ENCODE measurements around the gene LRRC32. TPM values are rescaled to one million over a fixed set of nuclear protein-coding genes. Genes with fewer than 3 reads are reported as not detected.
A peak's percentile ranks its signal among the peaks of the same experiment; 100 is the strongest.

Gene LRRC32
- total and polyA plus RNA-seq, 12 donors, result 20.9 to 389 (median 92.6) TPM

- H3K9me3 ChIP-seq (replicated peaks in 1 of 3), result no peaks in the 10 kb centered on the region
- WGBS, 4 donors, result 85 to 93% (median 88%) methylated on average over 3 to 12 of the region's 12 CpGs
- no peak overlapping the region for H3K27ac ChIP-seq
- no peaks in the 10 kb centered on the region for H3K27me3 ChIP-seq
- no peaks in the 10 kb centered on the region for H3K36me3 ChIP-seq (replicated peaks in 1 of 2)
- TF ChIP-seq CTCF (IDR thresholded peaks at IDR 0.05) (no peak), POLR2A (IDR thresholded peaks at IDR 0.05) (no peak)
- H3K4me1 ChIP-seq (replicated peaks in 1 of 2), result no peaks in the 10 kb centered on the region
- intact Hi-C loops (cut with DNase I), result no loop called here
- no peak overlapping the region for H3K4me3 ChIP-seq
- DNase-seq, result peak in 2 of 7 donors; percentile 28 to 37
These were observed 47.2 kb downstream of the LRRC32 start for GRCh38 chr11:76623171-76623883.

GRCh38 chr11:76622493-76623094 lies 48.0 kb downstream of the LRRC32 start:
- intact Hi-C loops (cut with DNase I), result no loop called here
- Histone ChIP-seq H3K27ac (no peak overlapping the region), H3K27me3 (no peaks in the 10 kb centered on the region), H3K4me3 (no peak overlapping the region), H3K4me1 (replicated peaks in 1 of 2) (no peaks in the 10 kb centered on the region), H3K9me3 (replicated peaks in 1 of 3) (no peaks in the 10 kb centered on the region), H3K36me3 (replicated peaks in 1 of 2) (no peaks in the 10 kb centered on the region)
- 82 to 91% (median 89%) methylated on average over 5 of the region's 5 CpGs for WGBS, 4 donors
- no peak for TF ChIP-seq POLR2A (IDR thresholded peaks at IDR 0.05)
- peak in 2 of 7 donors; percentile 16 to 35 for DNase-seq

- H3K36me3 ChIP-seq (replicated peaks in 1 of 2), result no peaks in the 10 kb centered on the region
- DNase-seq, result peak in 1 of 7 donors; percentile 39
- TF ChIP-seq CTCF (IDR thresholded peaks at IDR 0.05) (no peak), POLR2A (IDR thresholded peaks at IDR 0.05) (no peak)
- no peak overlapping the region for H3K4me3 ChIP-seq
- no peaks in the 10 kb centered on the region for H3K27me3 ChIP-seq
- WGBS, 4 donors, result 75 to 78% (median 76%) methylated on average over 6 to 7 of the region's 7 CpGs
- no peaks in the 10 kb centered on the region for H3K4me1 ChIP-seq (replicated peaks in 1 of 2)
- no peak overlapping the region for H3K27ac ChIP-seq
- intact Hi-C loops (cut with DNase I), result no loop called here
- H3K9me3 ChIP-seq (replicated peaks in 1 of 3), result no peaks in the 10 kb centered on the region
These were observed 48.7 kb downstream of the LRRC32 start for GRCh38 chr11:76621868-76622267.

DNA sequence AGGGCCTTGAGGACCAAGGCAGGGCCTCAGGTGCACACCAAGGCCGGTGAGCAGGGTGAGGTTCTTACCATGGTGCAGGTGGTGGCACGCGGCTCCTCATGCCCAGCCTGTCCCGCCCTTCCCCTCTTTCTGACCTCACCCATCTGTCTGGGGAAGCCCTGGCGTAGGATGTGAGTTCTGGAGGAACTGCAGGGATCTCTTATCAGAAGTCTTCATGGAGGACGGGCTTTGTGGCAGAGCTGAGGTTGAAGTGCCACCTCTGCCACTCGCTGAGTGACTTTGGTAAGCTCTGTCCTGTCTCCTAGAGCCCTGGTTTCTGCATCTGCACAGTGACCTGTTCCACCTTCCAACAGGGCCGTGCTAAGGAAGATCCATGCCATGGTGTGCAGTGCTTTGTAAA lies 49.1 kb downstream of the LRRC32 start:
- TF ChIP-seq POLR2A (IDR thresholded peaks at IDR 0.05) (no peak), CTCF (IDR thresholded peaks at IDR 0.05) (no peak)
- DNase-seq, result no peak
- H3K4me3 ChIP-seq, result no peak overlapping the region
- no peaks in the 10 kb centered on the region for H3K9me3 ChIP-seq (replicated peaks in 1 of 3)
- no peaks in the 10 kb centered on the region for H3K36me3 ChIP-seq (replicated peaks in 1 of 2)
- 75 to 98% (median 89%) methylated on average over 5 to 8 of the region's 8 CpGs for WGBS, 4 donors
- intact Hi-C loops (cut with DNase I), result no loop called here
- H3K27ac ChIP-seq, result no peak overlapping the region
- H3K4me1 ChIP-seq (replicated peaks in 1 of 2), result no peaks in the 10 kb centered on the region
- no peaks in the 10 kb centered on the region for H3K27me3 ChIP-seq

All from adrenal gland (tissue), 12 donors.